GM18519 (cell line): ENCODE measurements around the gene AGXT2.
A peak's percentile ranks its signal among the peaks of the same experiment; 100 is the strongest.

Source experiments
- ATAC-seq: cut with Tn5 transposase; IDR thresholded peaks from one replicate; pipeline ENCODE4 v1.9.1; 2021; ENCODE audit warnings: mild to moderate bottlenecking, moderate library complexity; ENCODE audit not compliant: unreplicated experiment, low FRiP score

The AGXT2 gene

GRCh38 chr5:35047785-35048404 is at the start of gene AGXT2:
Gene AGXT2 (minus strand): TSS chr5:35047949. CDS start chr5:35047892, 57 bp downstream.
- no peak for ATAC-seq

GRCh38 chr5:35096932-35097331 is 49.2 kb upstream of the AGXT2 start:
- no peak for ATAC-seq

- no peak for ATAC-seq
These were observed 48.5 kb upstream of the AGXT2 start for GRCh38 chr5:35096216-35096615.

GRCh38 chr5:35095366-35095765 is 47.6 kb upstream of the AGXT2 start:
- ATAC-seq = no peak

- ATAC-seq = no peak
These were observed 47.2 kb upstream of the AGXT2 start for GRCh38 chr5:35094948-35095347.

- ATAC-seq = no peak
These were observed 45.0 kb upstream of the AGXT2 start for GRCh38 chr5:35092703-35093102.

- ATAC-seq = no peak
These were observed 44.0 kb upstream of the AGXT2 start for GRCh38 chr5:35091704-35092103.

- no peak for ATAC-seq
These were observed 41.9 kb upstream of the AGXT2 start for GRCh38 chr5:35089334-35090314.

GRCh38 chr5:35087991-35088390 is 40.2 kb upstream of the AGXT2 start:
- ATAC-seq = no peak

- no peak for ATAC-seq
These were observed 35.4 kb upstream of the AGXT2 start for GRCh38 chr5:35083150-35083549.

GRCh38 chr5:35082530-35082929 is 34.8 kb upstream of the AGXT2 start:
- ATAC-seq = no peak

- ATAC-seq = no peak
These were observed 33.4 kb upstream of the AGXT2 start for GRCh38 chr5:35081134-35081533.

GRCh38 chr5:35073160-35073559 is 25.4 kb upstream of the AGXT2 start:
- no peak for ATAC-seq

GRCh38 chr5:35069188-35069587 is 21.4 kb upstream of the AGXT2 start:
- no peak for ATAC-seq

- no peak for ATAC-seq
These were observed 20.2 kb upstream of the AGXT2 start for GRCh38 chr5:35067985-35068384.

GRCh38 chr5:35066260-35066795 is 18.6 kb upstream of the AGXT2 start:
- ATAC-seq = peak; percentile 47

- ATAC-seq = no peak
These were observed 15.7 kb upstream of the AGXT2 start for GRCh38 chr5:35063414-35063813.

GRCh38 chr5:35061211-35061770 is 13.5 kb upstream of the AGXT2 start:
- ATAC-seq = no peak

- ATAC-seq = no peak
These were observed 12.5 kb upstream of the AGXT2 start for GRCh38 chr5:35060236-35060635.

- ATAC-seq = no peak
These were observed 11.5 kb upstream of the AGXT2 start for GRCh38 chr5:35059251-35059650.

- peak; percentile 65 for ATAC-seq
These were observed 10.6 kb upstream of the AGXT2 start for GRCh38 chr5:35058374-35058788.
